Fibroblast of lung (primary cell): ENCODE data around the gene C1orf115. TPM values are rescaled to one million over a fixed set of nuclear protein-coding genes. Genes with fewer than 3 reads are reported as not detected.

Experiments used
- DNase-seq, 2 donors: peaks; one replicate each; pipeline versions ENCODE4 v3.0.0 to v3.0.0-alpha.2; 2010; ENCODE audit warnings: low read depth in 2 of 2
- H2AFZ ChIP-seq: 2 replicates; pipeline ENCODE4 v1.5.1; 2012; ENCODE audit warnings: low read length, control low read depth, inconsistent platforms
- H3K27ac ChIP-seq: 2 replicates; pipeline ENCODE4 v1.5.1; 2011; ENCODE audit warnings: low read length, control low read depth; ENCODE audit not compliant: insufficient read depth
- H3K27me3 ChIP-seq: 2 replicates; pipeline ENCODE4 v1.5.1; 2011; ENCODE audit warnings: mild to moderate bottlenecking, low read length; ENCODE audit not compliant: control insufficient read depth, insufficient read depth
- H3K36me3 ChIP-seq: 2 replicates; pipeline ENCODE4 v1.5.1; 2011; ENCODE audit warnings: low read length; ENCODE audit not compliant: control insufficient read depth, insufficient read depth
- H3K4me1 ChIP-seq: 2 replicates; pipeline ENCODE4 v1.5.1; 2011; ENCODE audit warnings: low read length; ENCODE audit not compliant: control insufficient read depth, insufficient read depth; ENCODE audit errors: extremely low read depth
- H3K4me2 ChIP-seq: 2 replicates; pipeline ENCODE4 v1.5.1; 2011; ENCODE audit warnings: low read length, control low read depth; ENCODE audit not compliant: insufficient read depth; ENCODE audit errors: extremely low read depth
- H3K4me3 ChIP-seq, 4 experiments: fragments of 200-600 bp in 1 of 4; sonication (generic) in 1 of 4; replicated peaks in 1 of 4; 2 replicates each; pipeline ENCODE4 v1.5.1; 2011 to 2016; ENCODE audit warnings: low read length in 4 of 4, low read depth in 3 of 4, mild to moderate bottlenecking in 3 of 4, control low read depth in 2 of 4, inconsistent platforms in 1 of 4, mixed read lengths in 1 of 4; ENCODE audit not compliant: insufficient read depth in 1 of 4; ENCODE audit errors: control extremely low read depth in 1 of 4
- H3K79me2 ChIP-seq: 2 replicates; pipeline ENCODE4 v1.5.1; 2012; ENCODE audit warnings: mild to moderate bottlenecking, low read length, inconsistent platforms; ENCODE audit not compliant: control insufficient read depth, insufficient read depth
- H3K9ac ChIP-seq: 2 replicates; pipeline ENCODE4 v1.5.1; 2011; ENCODE audit warnings: mild to moderate bottlenecking, low read length, control low read depth; ENCODE audit not compliant: insufficient read depth
- H3K9me3 ChIP-seq: 2 replicates; pipeline ENCODE4 v1.5.1; 2012; ENCODE audit warnings: low read depth, low read length; ENCODE audit not compliant: control insufficient read depth, insufficient read depth
- H4K20me1 ChIP-seq: 2 replicates; pipeline ENCODE4 v1.5.1; 2011; ENCODE audit warnings: low read length; ENCODE audit not compliant: control insufficient read depth, insufficient read depth; ENCODE audit errors: extremely low read depth
- EZH2 ChIP-seq: IDR thresholded peaks from 2 replicates; pipeline ENCODE4 v1.5.1; 2012; ENCODE audit warnings: low read length, control low read depth, mild to moderate bottlenecking; ENCODE audit errors: missing control alignments
- polyA plus RNA-seq, 2 donors: library from polyadenylated mRNA; depleted of rRNA in 1 of 2; stranded (reverse) in 1 of 2; unstranded in 1 of 2; fragments of >200 nt; gene quantifications; 2 replicates each; pipeline ENCODE4 v1.2.1, GENCODE V29; 2011 to 2012; ENCODE audit warnings: missing spikeins in 1 of 2
- total RNA-seq: library from RNA; depleted of rRNA; stranded (reverse); fragments of >200 nt; gene quantifications from 2 replicates; pipeline ENCODE4 v1.2.1, GENCODE V29; 2014
- TF ChIP-seq, protein P1 (sequence below), 2 donors: IDR thresholded peaks in 1 of 2; conservative IDR thresholded peaks in 1 of 2; 1 replicate in 1 of 2; 2 replicates in 1 of 2; pipeline ENCODE4 v1.5.1; 2011 to 2012; ENCODE audit warnings: low read length in 2 of 2, control low read depth in 1 of 2, inconsistent platforms in 1 of 2, low read depth in 1 of 2, mild to moderate bottlenecking in 1 of 2

Gene C1orf115
- total and polyA plus RNA-seq, 2 donors (not counting 1 experiment from before 2014, with no cell fraction given), result 2.2 to 3.3 TPM

DNA sequence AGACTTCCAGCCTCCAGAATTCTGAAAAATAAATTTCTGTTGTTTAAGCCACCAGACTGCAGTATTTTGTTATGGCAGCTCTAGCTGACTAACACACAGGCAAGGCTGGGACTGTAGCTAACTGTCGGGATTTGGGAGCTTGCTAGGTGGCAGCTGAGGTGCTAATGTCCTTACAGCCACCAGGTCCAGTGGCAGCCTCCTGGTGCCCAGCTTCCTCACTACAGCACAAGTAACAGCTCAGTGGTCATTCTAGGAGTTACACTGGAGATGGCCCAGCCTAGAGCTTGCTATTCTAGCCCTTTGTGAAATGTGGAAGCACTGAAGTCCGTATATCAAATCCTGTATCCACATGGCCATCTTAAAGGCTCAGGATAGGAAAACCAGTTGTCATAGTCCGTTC lies 4.3 kb upstream of the C1orf115 start:
- Histone ChIP-seq H3K4me1 (no peaks in the 10 kb centered on the region), H3K27ac (no peak overlapping the region), H2AFZ (no peak overlapping the region), H3K4me2 (no peak overlapping the region), H3K9ac (no peak overlapping the region), H3K4me3 (no peak overlapping the region), H4K20me1 (no peaks in the 10 kb centered on the region), H3K36me3 (no peaks in the 10 kb centered on the region), H3K79me2 (no peaks in the 10 kb centered on the region), H3K9me3 (no peaks in the 10 kb centered on the region), H3K27me3 (peaks cover 3% of the 10 kb centered on the region)
- no peak for TF ChIP-seq EZH2
- TF ChIP-seq, protein P1, sequence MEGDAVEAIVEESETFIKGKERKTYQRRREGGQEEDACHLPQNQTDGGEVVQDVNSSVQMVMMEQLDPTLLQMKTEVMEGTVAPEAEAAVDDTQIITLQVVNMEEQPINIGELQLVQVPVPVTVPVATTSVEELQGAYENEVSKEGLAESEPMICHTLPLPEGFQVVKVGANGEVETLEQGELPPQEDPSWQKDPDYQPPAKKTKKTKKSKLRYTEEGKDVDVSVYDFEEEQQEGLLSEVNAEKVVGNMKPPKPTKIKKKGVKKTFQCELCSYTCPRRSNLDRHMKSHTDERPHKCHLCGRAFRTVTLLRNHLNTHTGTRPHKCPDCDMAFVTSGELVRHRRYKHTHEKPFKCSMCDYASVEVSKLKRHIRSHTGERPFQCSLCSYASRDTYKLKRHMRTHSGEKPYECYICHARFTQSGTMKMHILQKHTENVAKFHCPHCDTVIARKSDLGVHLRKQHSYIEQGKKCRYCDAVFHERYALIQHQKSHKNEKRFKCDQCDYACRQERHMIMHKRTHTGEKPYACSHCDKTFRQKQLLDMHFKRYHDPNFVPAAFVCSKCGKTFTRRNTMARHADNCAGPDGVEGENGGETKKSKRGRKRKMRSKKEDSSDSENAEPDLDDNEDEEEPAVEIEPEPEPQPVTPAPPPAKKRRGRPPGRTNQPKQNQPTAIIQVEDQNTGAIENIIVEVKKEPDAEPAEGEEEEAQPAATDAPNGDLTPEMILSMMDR (conservative IDR thresholded peaks at IDR 0.05 in 1 of 2, IDR thresholded peaks at IDR 0.05 in 1 of 2; ENCODE audit: low read depth in 1 of 2, low read length in 2 of 2), result no peak
- no peak for DNase-seq

DNA sequence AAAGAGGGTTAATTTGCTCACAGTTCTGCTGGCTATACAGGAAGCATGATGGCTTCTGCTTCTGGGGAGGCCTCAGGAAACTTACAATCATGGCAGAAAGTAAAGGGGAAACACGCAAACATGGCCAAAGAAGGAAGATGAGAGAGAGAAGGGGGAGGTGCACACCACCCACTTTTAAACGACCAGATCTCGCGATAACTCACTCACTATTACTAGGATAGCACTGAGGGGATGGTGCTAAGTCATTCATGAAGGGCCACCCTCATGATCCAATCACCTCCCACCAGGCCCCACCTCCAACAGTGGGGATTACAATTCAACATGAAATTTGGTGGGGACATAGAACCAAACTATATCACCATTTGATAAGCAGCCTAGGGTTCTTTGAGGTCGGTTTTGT lies 2.4 kb upstream of the C1orf115 start:
- no peaks in the 10 kb centered on the region for H3K9me3 ChIP-seq
- H3K4me2 ChIP-seq, result no peak overlapping the region
- no peak overlapping the region for H3K4me3 ChIP-seq
- H3K9ac ChIP-seq, result no peak overlapping the region
- no peaks in the 10 kb centered on the region for H3K4me1 ChIP-seq
- H3K27ac ChIP-seq, result no peak overlapping the region
- peaks cover 7% of the 10 kb centered on the region for H3K27me3 ChIP-seq
- H3K79me2 ChIP-seq, result no peaks in the 10 kb centered on the region
- DNase-seq, result no peak
- H3K36me3 ChIP-seq, result no peaks in the 10 kb centered on the region
- no peak overlapping the region for H2AFZ ChIP-seq
- TF ChIP-seq, protein P1 (conservative IDR thresholded peaks at IDR 0.05 in 1 of 2, IDR thresholded peaks at IDR 0.05 in 1 of 2; ENCODE audit: low read depth in 1 of 2, low read length in 2 of 2), result no peak
- TF ChIP-seq EZH2, result no peak
- no peaks in the 10 kb centered on the region for H4K20me1 ChIP-seq

DNA sequence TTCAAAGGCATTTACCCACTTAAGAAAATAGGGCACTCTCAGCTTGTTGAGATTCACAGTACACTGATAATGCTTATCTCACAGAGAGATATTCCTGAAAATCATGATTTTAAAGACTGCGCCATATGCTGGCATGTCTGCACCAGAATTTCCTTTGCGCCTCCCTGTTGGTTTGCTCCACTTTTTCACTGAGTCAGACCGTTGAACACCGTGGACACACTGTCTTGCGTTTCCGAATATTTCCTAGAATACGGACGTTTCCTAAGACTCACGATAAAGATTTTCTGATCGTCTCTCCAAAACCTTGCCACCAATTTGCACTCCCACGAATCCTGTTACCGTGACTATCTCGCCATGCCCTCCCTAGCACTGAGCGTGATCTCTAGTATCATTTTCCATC lies 497 bp upstream of the C1orf115 start:
- H3K27ac ChIP-seq, result no peak overlapping the region
- TF ChIP-seq, protein P1 (conservative IDR thresholded peaks at IDR 0.05 in 1 of 2, IDR thresholded peaks at IDR 0.05 in 1 of 2; ENCODE audit: low read depth in 1 of 2, low read length in 2 of 2), result no peak
- no peak for TF ChIP-seq EZH2
- no peaks in the 10 kb centered on the region for H3K36me3 ChIP-seq
- DNase-seq, result no peak
- H4K20me1 ChIP-seq, result no peaks in the 10 kb centered on the region
- H3K4me2 ChIP-seq, result peak overlapping the region; percentile 89
- H3K9ac ChIP-seq, result no peak overlapping the region
- no peaks in the 10 kb centered on the region for H3K4me1 ChIP-seq
- no peaks in the 10 kb centered on the region for H3K79me2 ChIP-seq
- H2AFZ ChIP-seq, result peak overlapping the region; percentile 1
- H3K27me3 ChIP-seq, result peaks cover 7% of the 10 kb centered on the region
- no peaks in the 10 kb centered on the region for H3K9me3 ChIP-seq
- peak overlapping the region; percentile 47 to 69 (median 58) for H3K4me3 ChIP-seq
